Keratinocyte (primary cell): ENCODE measurements around the gene CDKAL1.

Source experiments
- CTCF ChIP-seq, 3 experiments: IDR thresholded peaks in 1 of 3; conservative IDR thresholded peaks in 1 of 3; optimal IDR thresholded peaks in 1 of 3; 2 replicates in 2 of 3; 3 replicates in 1 of 3; pipeline versions ENCODE3 to v1.5.1; 2011; ENCODE audit warnings: low read length in 3 of 3, mild to moderate bottlenecking in 3 of 3, moderate library complexity in 2 of 3, control low read depth in 1 of 3, inconsistent platforms in 1 of 3; ENCODE audit not compliant: insufficient read depth in 2 of 3; ENCODE audit errors: extremely low read depth in 1 of 3
- EZH2 ChIP-seq: IDR thresholded peaks from one replicate; pipeline ENCODE4 v1.6.1; 2012; ENCODE audit warnings: inconsistent platforms, mild to moderate bottlenecking, low read length, moderate library complexity

DNA sequence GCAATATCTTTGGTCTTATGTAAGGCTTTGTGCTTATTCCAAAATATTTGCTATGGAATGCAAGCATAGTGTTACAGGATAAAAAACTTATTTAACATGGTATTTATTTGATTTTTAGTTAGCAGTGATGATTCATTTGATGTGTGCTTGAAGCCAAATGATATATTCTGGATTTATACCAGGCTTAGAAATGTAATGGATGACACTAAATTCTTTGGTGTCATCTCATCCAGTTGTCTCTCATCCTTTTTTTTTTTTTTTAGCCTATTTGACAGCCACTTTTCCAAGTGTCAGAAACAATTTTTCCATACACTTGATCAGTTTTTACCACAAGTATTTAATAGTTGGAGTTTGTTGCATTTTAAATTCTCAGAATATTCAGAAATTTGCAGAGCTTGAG is 515.3 kb downstream of the CDKAL1 start:
- no peak for TF ChIP-seq CTCF (optimal IDR thresholded peaks at IDR 0.05 in 1 of 3, IDR thresholded peaks at IDR 0.05 in 1 of 3, conservative IDR thresholded peaks at IDR 0.05 in 1 of 3; ENCODE audit: extremely low read depth in 1 of 3, insufficient read depth in 2 of 3, low read length in 3 of 3)
- TF ChIP-seq EZH2, result no peak
